Esophagus muscularis mucosa (tissue), 4 donors: ENCODE data around the gene SORCS2. TPM values are rescaled to one million over a fixed set of nuclear protein-coding genes. Genes with fewer than 3 reads are reported as not detected.

Source experiments
- DNase-seq: peaks from one replicate; pipeline ENCODE4 v3.0.0-alpha.2; 2017; ENCODE audit errors: extremely low spot score
- H3K27ac ChIP-seq, 4 donors: fragments of 200-600 bp; sonication (generic); replicated peaks in 1 of 4; 1 replicate in 3 of 4; 2 replicates in 1 of 4; pipeline ENCODE4 v1.5.1; 2016 to 2019; ENCODE audit warnings: mild to moderate bottlenecking in 1 of 4
- H3K27me3 ChIP-seq, 4 donors: fragments of 200-600 bp; sonication (generic); one replicate each; pipeline versions ENCODE4 v1.5.1 to v1.6.0; 2016 to 2019
- H3K36me3 ChIP-seq, 4 donors: fragments of 200-600 bp; sonication (generic); one replicate each; pipeline ENCODE4 v1.5.1; 2016 to 2019
- H3K4me1 ChIP-seq, 4 donors: fragments of 200-600 bp; sonication (generic); one replicate each; pipeline ENCODE4 v1.5.1; 2016 to 2019
- H3K4me3 ChIP-seq, 4 donors: fragments of 200-600 bp; sonication (generic); 1 replicate in 2 of 4; 2 replicates in 2 of 4; pipeline ENCODE4 v1.5.1; 2016 to 2019; ENCODE audit warnings: mild to moderate bottlenecking in 4 of 4, moderate library complexity in 1 of 4
- H3K9me3 ChIP-seq, 4 donors: fragments of 200-600 bp; sonication (generic); 1 replicate in 3 of 4; 2 replicates in 1 of 4; pipeline ENCODE4 v1.5.1; 2016 to 2019
- EP300 ChIP-seq: sonication (generic); formaldehyde crosslinking; IDR thresholded peaks from one replicate; pipeline ENCODE4 v1.6.1; 2017; ENCODE audit warnings: antibody characterized with exemption
- POLR2A ChIP-seq: fragments of 450-650 bp; IDR thresholded peaks from one replicate; pipeline ENCODE4 v1.6.1; 2017; ENCODE audit warnings: antibody characterized with exemption, moderate library complexity, mild to moderate bottlenecking, low read depth
- POLR2AphosphoS5 ChIP-seq, 2 donors: sonication (generic); formaldehyde crosslinking; IDR thresholded peaks; one replicate each; pipeline ENCODE4 v1.6.1; 2017; ENCODE audit warnings: antibody characterized with exemption in 2 of 2
- WGBS: methylation state at CpG from one replicate; pipeline ENCODE4 v1.1.5; 2018; 5-methylcytosine and 5-hydroxymethylcytosine counted together
- intact Hi-C: fragments of 100-400 bp; cut with DNase I; formaldehyde crosslinking; loops from one replicate; pipeline ENCODE4 v1.15.1; 2023
- total RNA-seq, 4 donors: library from RNA; depleted of rRNA; stranded (reverse); fragments of >200 nt; gene quantifications; one replicate each; pipeline versions ENCODE4 v1.1.0 to v1.2.1, GENCODE V29; 2016
- TF ChIP-seq, protein P1 (sequence below), 3 experiments: fragments of 200-600 bp in 2 of 3; fragments of 450-650 bp in 1 of 3; sonication (generic) in 2 of 3; IDR thresholded peaks; one replicate each; pipeline ENCODE4 v1.5.1; 2017 to 2019; ENCODE audit warnings: antibody characterized with exemption in 3 of 3, mild to moderate bottlenecking in 2 of 3, moderate library complexity in 1 of 3

SORCS2 gene
- total RNA-seq, 4 donors from 2014 or later: 3.3 to 10.1 (median 4.3) TPM

DNA sequence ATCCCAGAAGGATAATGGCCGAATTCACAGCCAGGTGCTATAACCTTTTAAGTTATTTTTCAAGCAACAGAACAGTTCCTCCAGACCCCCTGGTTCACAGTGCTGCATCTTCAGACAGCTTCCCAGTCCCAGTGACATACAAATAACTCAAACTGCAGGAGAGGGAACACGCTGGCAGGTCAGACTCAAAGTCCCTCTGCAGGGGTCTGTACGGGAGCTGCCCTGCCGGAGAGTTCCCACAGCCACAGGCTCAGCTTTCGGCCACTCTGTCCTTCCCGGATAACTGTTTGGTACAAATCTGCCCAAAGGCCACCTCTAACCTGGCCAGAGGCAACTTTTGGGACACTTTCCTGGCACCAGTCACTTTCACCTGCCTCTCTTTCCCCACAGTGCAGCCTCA, 517.1 kb downstream of the SORCS2 start:
- Histone ChIP-seq H3K4me3 (no peak overlapping the region), H3K4me1 (peaks cover 0 to 10% (median 0%) of the 10 kb centered on the region in 4 donors), H3K27ac (no peak overlapping the region), H3K9me3 (peaks cover 0 to 6% (median 2%) of the 10 kb centered on the region in 4 donors), H3K27me3 (no peaks in the 10 kb centered on the region), H3K36me3 (peaks cover 0 to 5% (median 2%) of the 10 kb centered on the region in 4 donors)
- intact Hi-C loops: no loop called here
- TF ChIP-seq EP300: no peak
- TF ChIP-seq POLR2AphosphoS5 (IDR thresholded peaks at IDR 0.05): no peak
- no peak for TF ChIP-seq POLR2A
- TF ChIP-seq, protein P1, sequence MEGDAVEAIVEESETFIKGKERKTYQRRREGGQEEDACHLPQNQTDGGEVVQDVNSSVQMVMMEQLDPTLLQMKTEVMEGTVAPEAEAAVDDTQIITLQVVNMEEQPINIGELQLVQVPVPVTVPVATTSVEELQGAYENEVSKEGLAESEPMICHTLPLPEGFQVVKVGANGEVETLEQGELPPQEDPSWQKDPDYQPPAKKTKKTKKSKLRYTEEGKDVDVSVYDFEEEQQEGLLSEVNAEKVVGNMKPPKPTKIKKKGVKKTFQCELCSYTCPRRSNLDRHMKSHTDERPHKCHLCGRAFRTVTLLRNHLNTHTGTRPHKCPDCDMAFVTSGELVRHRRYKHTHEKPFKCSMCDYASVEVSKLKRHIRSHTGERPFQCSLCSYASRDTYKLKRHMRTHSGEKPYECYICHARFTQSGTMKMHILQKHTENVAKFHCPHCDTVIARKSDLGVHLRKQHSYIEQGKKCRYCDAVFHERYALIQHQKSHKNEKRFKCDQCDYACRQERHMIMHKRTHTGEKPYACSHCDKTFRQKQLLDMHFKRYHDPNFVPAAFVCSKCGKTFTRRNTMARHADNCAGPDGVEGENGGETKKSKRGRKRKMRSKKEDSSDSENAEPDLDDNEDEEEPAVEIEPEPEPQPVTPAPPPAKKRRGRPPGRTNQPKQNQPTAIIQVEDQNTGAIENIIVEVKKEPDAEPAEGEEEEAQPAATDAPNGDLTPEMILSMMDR (IDR thresholded peaks at IDR 0.05): no peak
- WGBS: 93% methylated on average over 6 of the region's 6 CpGs
- no peak for DNase-seq

DNA sequence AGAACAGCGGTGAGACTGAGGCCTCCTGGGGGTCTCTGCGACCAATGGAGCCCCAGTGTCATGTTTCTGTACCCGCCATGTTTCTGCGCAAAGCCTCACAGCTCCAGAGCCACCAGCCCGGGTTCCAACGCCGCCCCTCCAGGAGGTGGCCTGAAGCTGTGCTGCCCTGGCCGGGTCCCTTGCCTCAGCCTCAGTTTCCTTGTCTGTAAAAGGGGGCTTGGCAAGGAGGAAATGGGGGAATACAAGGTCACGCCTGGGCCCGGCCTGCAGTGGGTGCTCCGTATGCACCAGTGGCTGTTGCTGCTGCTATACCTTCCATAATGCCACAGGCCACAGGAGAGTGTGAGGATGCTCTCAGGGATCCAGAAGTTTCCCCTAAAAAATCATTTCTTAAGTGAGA, 517.8 kb downstream of the SORCS2 start:
- no peak for DNase-seq
- WGBS: 100% methylated on average over 5 of the region's 11 CpGs
- Histone ChIP-seq H3K4me1 (peaks cover 0 to 3% (median 0%) of the 10 kb centered on the region in 4 donors), H3K9me3 (peaks cover 0 to 6% (median 2%) of the 10 kb centered on the region in 4 donors), H3K36me3 (peaks cover 0 to 8% (median 3%) of the 10 kb centered on the region in 4 donors), H3K4me3 (no peak overlapping the region), H3K27me3 (no peaks in the 10 kb centered on the region), H3K27ac (no peak overlapping the region)
- intact Hi-C loops: loop anchor here (10.0 kb wide), 2 partner anchors 245 to 375 kb away; no protein-coding TSS in a partner anchor
- TF ChIP-seq, protein P1 (IDR thresholded peaks at IDR 0.05): no peak
- TF ChIP-seq POLR2A (no peak), POLR2AphosphoS5 (IDR thresholded peaks at IDR 0.05) (no peak), EP300 (no peak)

DNA sequence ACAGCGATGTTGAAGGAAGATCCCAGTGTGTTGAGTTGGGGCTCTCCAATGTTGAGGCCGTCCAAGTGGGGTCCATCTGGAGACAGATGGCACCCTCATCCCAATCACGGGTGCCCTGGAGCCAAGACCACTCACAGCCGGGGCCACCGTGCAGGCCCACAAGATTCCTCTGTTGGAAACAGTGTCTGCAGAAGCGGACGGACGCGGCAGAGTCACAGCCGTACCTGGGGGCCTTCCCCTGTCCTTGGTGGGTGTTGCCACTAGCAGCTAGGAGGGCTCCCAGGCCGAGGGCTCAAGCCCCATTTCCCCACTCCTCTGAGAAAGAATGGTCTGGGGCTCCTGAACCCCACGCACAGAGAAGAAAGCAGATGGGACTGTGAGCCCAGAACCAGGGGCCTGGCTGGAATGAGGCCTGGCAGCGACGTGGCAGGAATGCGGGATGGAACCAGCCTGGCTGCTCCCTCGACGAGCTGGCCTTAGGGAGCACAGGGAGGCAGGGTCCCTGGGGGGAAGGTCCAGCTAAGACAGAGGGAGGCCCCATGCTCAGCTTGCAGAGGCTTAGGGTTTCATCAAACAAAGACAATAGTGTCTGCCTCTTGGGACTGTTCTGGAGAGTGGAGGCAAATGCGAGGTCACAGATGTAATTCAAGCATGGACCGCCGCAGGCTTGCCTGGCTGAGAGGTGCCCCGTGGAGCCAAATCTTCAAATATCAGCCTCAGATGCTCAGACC, 518.4 kb downstream of the SORCS2 start:
- intact Hi-C loops: loop anchor here (10.0 kb wide), 2 partner anchors 246 to 376 kb away; no protein-coding TSS in a partner anchor
- Histone ChIP-seq H3K27me3 (no peaks in the 10 kb centered on the region), H3K27ac (no peak overlapping the region), H3K4me1 (no peaks in the 10 kb centered on the region), H3K4me3 (no peak overlapping the region), H3K9me3 (peaks cover 0 to 6% (median 2%) of the 10 kb centered on the region in 4 donors), H3K36me3 (peaks cover 0 to 11% (median 3%) of the 10 kb centered on the region in 4 donors)
- no peak for TF ChIP-seq POLR2AphosphoS5 (IDR thresholded peaks at IDR 0.05)
- WGBS: 86% methylated on average over 20 of the region's 21 CpGs
- no peak for DNase-seq

DNA sequence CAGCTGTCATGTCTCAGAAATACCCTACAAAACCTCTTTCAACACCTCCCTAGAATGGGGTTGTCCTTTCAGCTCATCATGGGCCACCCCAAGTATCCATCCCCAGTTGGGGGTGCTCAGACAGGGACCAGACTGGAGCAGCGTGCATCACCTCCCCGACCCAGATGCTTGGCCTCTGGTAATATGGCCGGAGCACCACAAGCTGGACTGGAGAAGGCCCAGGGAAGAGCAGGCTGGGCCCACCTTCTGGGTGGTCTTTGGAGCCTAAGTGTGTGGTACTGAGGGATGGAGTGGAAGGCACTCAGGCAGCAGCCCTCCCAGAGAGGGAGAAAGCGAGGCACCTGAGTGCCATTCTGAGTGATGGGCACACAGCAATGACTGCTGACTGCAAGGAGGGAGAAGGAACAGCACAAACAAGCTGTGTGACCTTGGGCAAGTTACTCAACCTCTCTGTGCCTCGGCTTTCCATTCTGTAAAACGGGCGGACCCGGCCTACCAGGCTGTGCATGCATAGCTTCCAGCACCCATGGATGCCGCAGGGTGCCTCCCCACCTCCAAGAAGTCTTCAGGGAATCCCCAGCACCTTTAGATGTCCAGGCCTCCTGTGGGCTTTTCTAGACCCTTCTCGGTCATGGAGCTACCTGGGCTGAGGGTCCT, 519.1 kb downstream of the SORCS2 start:
- DNase-seq: no peak
- Histone ChIP-seq H3K36me3 (peaks cover 0 to 11% (median 3%) of the 10 kb centered on the region in 4 donors), H3K27me3 (no peaks in the 10 kb centered on the region), H3K9me3 (peaks cover 0 to 6% (median 2%) of the 10 kb centered on the region in 4 donors), H3K4me1 (no peaks in the 10 kb centered on the region), H3K4me3 (no peak overlapping the region), H3K27ac (no peak overlapping the region)
- TF ChIP-seq, protein P1 (IDR thresholded peaks at IDR 0.05): no peak
- TF ChIP-seq POLR2AphosphoS5 (IDR thresholded peaks at IDR 0.05) (no peak), POLR2A (no peak), EP300 (no peak)
- intact Hi-C loops: loop anchor here (10.0 kb wide), 2 partner anchors 247 to 377 kb away; no protein-coding TSS in a partner anchor
- WGBS: 92% methylated on average over 10 of the region's 10 CpGs
